H1 (cell line): ENCODE measurements around the gene FRMPD1. TPM values are rescaled to one million over a fixed set of nuclear protein-coding genes. Genes with fewer than 3 reads are reported as not detected.

Experiments used
- EP300 ChIP-seq, 2 experiments: IDR thresholded peaks; 1 replicate in 1 of 2; 2 replicates in 1 of 2; pipeline ENCODE4 v1.6.1; 2011 to 2012; ENCODE audit warnings: low read depth in 2 of 2, low read length in 2 of 2, mild to moderate bottlenecking in 2 of 2, borderline replicate concordance in 1 of 2, inconsistent platforms in 1 of 2, moderate library complexity in 1 of 2
- JUND ChIP-seq: IDR thresholded peaks from 2 replicates; pipeline ENCODE4 v1.6.1; 2011; ENCODE audit warnings: mild to moderate bottlenecking, improper control_type of control experiment, low read length
- KDM1A ChIP-seq: fragments of 200-600, 300-600 bp; sonication (generic); IDR thresholded peaks from 2 replicates; pipeline ENCODE4 v1.7.1; 2016; ENCODE audit warnings: mild to moderate bottlenecking, low read length, borderline replicate concordance
- NRF1 ChIP-seq: IDR thresholded peaks from 2 replicates; pipeline ENCODE4 v1.6.1; 2011; ENCODE audit warnings: mild to moderate bottlenecking, low read depth, low read length, improper control_type of control experiment
- PHF8 ChIP-seq: fragments of 200-600 bp; sonication (generic); conservative IDR thresholded peaks from 2 replicates; pipeline ENCODE4 v1.7.1; 2012; ENCODE audit warnings: low read depth, mild to moderate bottlenecking, inconsistent platforms, low read length, moderate library complexity
- SUZ12 ChIP-seq: fragments of 200-600 bp; sonication (generic); IDR thresholded peaks from 2 replicates; pipeline ENCODE4 v1.6.1; 2012; ENCODE audit warnings: mild to moderate bottlenecking, inconsistent platforms, low read length, moderate library complexity, mixed read lengths
- USF2 ChIP-seq: IDR thresholded peaks from 2 replicates; pipeline ENCODE4 v1.6.1; 2011; ENCODE audit warnings: low read length, improper control_type of control experiment
- polyA plus RNA-seq, 7 experiments: library from polyadenylated mRNA; depleted of rRNA in 3 of 7; stranded (reverse) in 5 of 7; unstranded in 2 of 7; fragments of >200 nt in 5 of 7; fragments of 200-250 nt in 2 of 7; gene quantifications; 1 replicate in 5 of 7; 2 replicates in 1 of 7; 4 replicates in 1 of 7; pipeline versions ENCODE4 v1.2.1 to v1.2.3, GENCODE V29; 2011 to 2013; ENCODE audit warnings: missing spikeins in 2 of 7, mixed read lengths in 2 of 7
- total RNA-seq: library from RNA; stranded (reverse); fragmentation: NEBNext Ultra II Directional; extraction: Animal tissue kit (Norgen Biotek cat#: 25700); gene quantifications from 2 replicates; pipeline ENCODE4 v1.2.1, GENCODE V29; 2021

Gene FRMPD1
- total and polyA plus RNA-seq, 2 of the 8 experiments (the other 6 are each of a cell fraction or from before 2014, with no cell fraction given): 0.27 to 0.32 TPM

GRCh38 chr9:37760416-37761161 is 109.8 kb downstream of the FRMPD1 start (continued):
- TF ChIP-seq SUZ12 (no peak), NRF1 (no peak), USF2 (no peak), JUND (no peak), PHF8 (no peak), KDM1A (no peak), EP300 (IDR thresholded peaks at IDR 0.05; ENCODE audit: borderline replicate concordance in 1 of 2, low read depth in 2 of 2, low read length in 2 of 2) (no peak)
- TF ChIP-seq, all 59 proteins: peak for 0
